Transverse colon (tissue), 4 donors: ENCODE measurements around the gene GEMIN5. TPM values are rescaled to one million over a fixed set of nuclear protein-coding genes. Genes with fewer than 3 reads are reported as not detected.

Experiments
- DNase-seq: peaks from one replicate; pipeline ENCODE4 v3.0.0-alpha.2; 2019
- H3K27ac ChIP-seq, 4 donors: fragments of 200-600 bp; sonication (generic); 2 replicates each; pipeline ENCODE4 v1.5.1; 2016 to 2018; ENCODE audit warnings: inconsistent platforms in 4 of 4
- H3K27me3 ChIP-seq: fragments of 200-600 bp; sonication (generic); 2 replicates; pipeline ENCODE4 v1.5.1; 2017; ENCODE audit warnings: inconsistent platforms
- H3K36me3 ChIP-seq, 4 donors: fragments of 200-600 bp; sonication (generic); 2 replicates each; pipeline ENCODE4 v1.5.1; 2017 to 2019; ENCODE audit warnings: inconsistent platforms in 4 of 4
- H3K4me1 ChIP-seq, 4 donors: fragments of 200-600 bp; sonication (generic); 2 replicates each; pipeline ENCODE4 v1.5.1; 2017 to 2020; ENCODE audit warnings: inconsistent platforms in 4 of 4
- H3K4me3 ChIP-seq, 4 donors: fragments of 200-600 bp; sonication (generic); 1 replicate in 1 of 4; 2 replicates in 3 of 4; pipeline versions ENCODE4 v1.5.1 to v1.6.1; 2017 to 2019; ENCODE audit warnings: inconsistent platforms in 4 of 4
- H3K9me3 ChIP-seq, 2 donors: fragments of 200-600 bp; sonication (generic); 2 replicates each; pipeline ENCODE4 v1.5.1; 2017 to 2019; ENCODE audit warnings: inconsistent platforms in 2 of 2
- CTCF ChIP-seq, 5 experiments: fragments of 200-600 bp in 3 of 5; fragments of 450-650 bp in 2 of 5; sonication (generic) in 3 of 5; IDR thresholded peaks; 1 replicate in 2 of 5; 2 replicates in 3 of 5; pipeline ENCODE4 v1.5.1; 2016 to 2017; ENCODE audit warnings: antibody characterized with exemption in 5 of 5, inconsistent platforms in 3 of 5, mild to moderate bottlenecking in 2 of 5, moderate library complexity in 1 of 5
- EP300 ChIP-seq: sonication (generic); formaldehyde crosslinking; IDR thresholded peaks from one replicate; pipeline ENCODE4 v1.6.1; 2017; ENCODE audit warnings: antibody characterized with exemption, low read depth
- POLR2A ChIP-seq: fragments of 450-650 bp; IDR thresholded peaks from one replicate; pipeline ENCODE4 v1.6.1; 2016; ENCODE audit warnings: antibody characterized with exemption, mild to moderate bottlenecking, moderate library complexity
- POLR2AphosphoS5 ChIP-seq, 3 donors: sonication (generic); formaldehyde crosslinking; IDR thresholded peaks; one replicate each; pipeline ENCODE4 v1.6.1; 2016; ENCODE audit warnings: antibody characterized with exemption in 3 of 3
- WGBS, 2 donors: methylation state at CpG; one replicate each; pipeline ENCODE4 v1.1.5; 2018; ENCODE audit warnings: low coverage in 1 of 2; 5-methylcytosine and 5-hydroxymethylcytosine counted together
- in situ Hi-C, 4 donors: fragments of 200-750 bp; cut with MboI; loops; one replicate each; pipeline versions ENCODE4 v1.15.0 to v1.15.1; 2017; ENCODE audit warnings: low sequenced_read_pairs in 3 of 4, low pct_ligation_motif_present in 1 of 4, low pct_unique_long_range_greater_than_20kb in 1 of 4
- intact Hi-C: fragments of 100-400 bp; cut with DNase I; formaldehyde crosslinking; loops from one replicate; pipeline ENCODE4 v1.15.1; 2023; ENCODE audit warnings: low total_unique reads
- total RNA-seq, 4 donors: library from RNA; depleted of rRNA; stranded (reverse); fragments of >200 nt; gene quantifications; one replicate each; pipeline ENCODE4 v1.1.0, GENCODE V29; 2016

Gene GEMIN5
- total RNA-seq, 4 donors from 2014 or later, result 3.4 to 39.4 (median 7.3) TPM

GRCh38 chr5:154884424-154884823 is 53.6 kb downstream of the GEMIN5 start:
- no peak overlapping the region for H3K27ac ChIP-seq
- H3K9me3 ChIP-seq, result peaks cover 19 to 22% of the 10 kb centered on the region in 2 donors
- WGBS, 2 donors, result 93 to 98% methylated on average over 2 to 8 of the region's 8 CpGs
- intact Hi-C loops (no loop called here), in situ Hi-C loops (no loop called here)
- TF ChIP-seq EP300, result no peak
- no peak for TF ChIP-seq POLR2A
- no peak for TF ChIP-seq CTCF (IDR thresholded peaks at IDR 0.05)
- no peak for TF ChIP-seq POLR2AphosphoS5 (IDR thresholded peaks at IDR 0.05)
- no peak overlapping the region for H3K4me3 ChIP-seq
- peaks cover 0 to 44% (median 15%) of the 10 kb centered on the region in 4 donors for H3K36me3 ChIP-seq
- no peak for DNase-seq
- H3K4me1 ChIP-seq, result no peaks in the 10 kb centered on the region
- H3K27me3 ChIP-seq, result no peaks in the 10 kb centered on the region

- TF ChIP-seq EP300, result no peak
- no peak for TF ChIP-seq POLR2A
- no peak for TF ChIP-seq CTCF (IDR thresholded peaks at IDR 0.05)
- no peak for TF ChIP-seq POLR2AphosphoS5 (IDR thresholded peaks at IDR 0.05)
- peaks cover 0 to 30% (median 7%) of the 10 kb centered on the region in 4 donors for H3K36me3 ChIP-seq
- intact Hi-C loops, result no loop called here
Observed at GRCh38 chr5:154881986-154882385, 56.0 kb downstream of the GEMIN5 start.

GRCh38 chr5:154878642-154879335 is 59.2 kb downstream of the GEMIN5 start:
- H3K27ac ChIP-seq, result no peak overlapping the region
- H3K4me1 ChIP-seq, result peaks cover 0 to 6% (median 0%) of the 10 kb centered on the region in 4 donors
- in situ Hi-C loops, result no loop called here
- no peak for DNase-seq
- TF ChIP-seq CTCF (IDR thresholded peaks at IDR 0.05), result no peak
- TF ChIP-seq EP300, result no peak
- TF ChIP-seq POLR2A, result no peak
- TF ChIP-seq POLR2AphosphoS5 (IDR thresholded peaks at IDR 0.05), result no peak
- intact Hi-C loops, result no loop called here
- no peaks in the 10 kb centered on the region for H3K27me3 ChIP-seq
- H3K4me3 ChIP-seq, result no peak overlapping the region
- peaks cover 0 to 39% (median 17%) of the 10 kb centered on the region in 4 donors for H3K36me3 ChIP-seq
- WGBS, 2 donors, result 95 to 100% methylated on average over 5 to 14 of the region's 14 CpGs
- H3K9me3 ChIP-seq, result peaks cover 11 to 13% of the 10 kb centered on the region in 2 donors

More at GRCh38 chr5:154881986-154882385, 56.0 kb downstream of the GEMIN5 start:
- Histone ChIP-seq H3K4me1 (no peaks in the 10 kb centered on the region), H3K27me3 (no peaks in the 10 kb centered on the region), H3K4me3 (no peak overlapping the region), H3K27ac (no peak overlapping the region), H3K9me3 (peaks cover 28% of the 10 kb centered on the region in 2 donors)
- in situ Hi-C loops, result no loop called here
- WGBS, 2 donors, result 73 to 79% methylated on average over 3 to 4 of the region's 4 CpGs
- no peak for DNase-seq

- DNase-seq, result no peak
- intact Hi-C loops, result no loop called here
- H3K9me3 ChIP-seq, result peaks cover 6% of the 10 kb centered on the region in 2 donors
- H3K4me1 ChIP-seq, result peaks cover 0 to 8% (median 0%) of the 10 kb centered on the region in 4 donors
- WGBS, 2 donors, result 76 to 83% methylated on average over 5 of the region's 5 CpGs
- no peak overlapping the region for H3K4me3 ChIP-seq
- in situ Hi-C loops, result no loop called here
- peak overlapping the region in 3 of 4 donors; percentile 3 to 39 (median 19) for H3K27ac ChIP-seq
- no peaks in the 10 kb centered on the region for H3K27me3 ChIP-seq
- TF ChIP-seq POLR2A (no peak), EP300 (no peak), POLR2AphosphoS5 (IDR thresholded peaks at IDR 0.05) (no peak), CTCF (IDR thresholded peaks at IDR 0.05) (no peak)
- peaks cover 0 to 60% (median 32%) of the 10 kb centered on the region in 4 donors for H3K36me3 ChIP-seq
Observed at GRCh38 chr5:154873791-154874331, 64.2 kb downstream of the GEMIN5 start.
